ENCODE results near the gene RTRAF. TPM values are rescaled to one million over a fixed set of nuclear protein-coding genes. Genes with fewer than 3 reads are reported as not detected.

The RTRAF gene
- total and polyA plus RNA-seq, 9 of the 15 experiments (the other 6 are each of a cell fraction or from before 2014, with no cell fraction given), result 126 to 204 (median 155) TPM

- H3K9me3 ChIP-seq (replicated peaks; ENCODE audit: control insufficient read depth, insufficient read depth, low read depth, low read length), result no peaks in the 10 kb centered on the region
- H2AFZ ChIP-seq (ENCODE audit: low read depth, low read length), result no peak overlapping the region
- no peak overlapping the region for H3K9ac ChIP-seq (ENCODE audit: insufficient read depth in 1 of 2, low read depth in 2 of 2, low read length in 2 of 2)
- ChIA-PET CTCF (ENCODE audit: low intra/inter-chr PET ratio) (no interaction called here), POLR2A (no interaction called here)
- no peaks in the 10 kb centered on the region for H3K36me3 ChIP-seq (ENCODE audit: control insufficient read depth, insufficient read depth, low read length)
- H3K79me2 ChIP-seq (ENCODE audit: control insufficient read depth, insufficient read depth, low read length), result no peaks in the 10 kb centered on the region
- WGBS (ENCODE audit: insufficient coverage, low coverage, missing lambda C conversion rate), result 2% methylated on average over 4 of the region's 4 CpGs
- no peaks in the 10 kb centered on the region for H3K9me1 ChIP-seq (ENCODE audit: control insufficient read depth, insufficient read depth, low read length)
- no peaks in the 10 kb centered on the region for H3K4me1 ChIP-seq (replicated peaks in 1 of 2; ENCODE audit: control insufficient read depth in 2 of 2, insufficient read depth in 2 of 2, low read length in 2 of 2)
- FAIRE-seq, result no peak
- TF ChIP-seq FUS (optimal IDR thresholded peaks at IDR 0.05; ENCODE audit: low read depth, low read length) (no peak), SMARCC2 (IDR thresholded peaks at IDR 0.05; ENCODE audit: low read depth) (no peak), ZBTB11 (CRISPR knock-in tag; IDR thresholded peaks at IDR 0.05) (no peak), ZNF408 (CRISPR knock-in tag; IDR thresholded peaks at IDR 0.05; ENCODE audit: low read depth) (no peak), E2F3 (CRISPR knock-in tag; IDR thresholded peaks at IDR 0.05) (no peak), CTCF (IDR thresholded peaks at IDR 0.05 in 2 of 3, conservative IDR thresholded peaks at IDR 0.05 in 1 of 3; ENCODE audit: insufficient read depth in 2 of 3, low read depth in 1 of 3, low read length in 3 of 3) (no peak), NFXL1 (CRISPR knock-in tag; IDR thresholded peaks at IDR 0.05) (no peak), HIVEP1 (CRISPR knock-in tag; IDR thresholded peaks at IDR 0.05) (no peak), NRF1 (conservative IDR thresholded peaks at IDR 0.05 in 1 of 2, IDR thresholded peaks at IDR 0.05 in 1 of 2) (no peak), THAP12 (CRISPR knock-in tag; IDR thresholded peaks at IDR 0.05) (no peak)
- BruUV-seq (replicated peaks), result no TSS peak
- H4K20me1 ChIP-seq (replicated peaks; ENCODE audit: control insufficient read depth, insufficient read depth, low read length), result no peaks in the 10 kb centered on the region
- intact Hi-C loops (cut with micrococcal nuclease) (no loop called here), in situ Hi-C loops (cut with MboI) (no loop called here)
- no peak overlapping the region for H3K4me2 ChIP-seq (ENCODE audit: insufficient read depth, low read length)
- peaks cover 0 to 4% of the 10 kb centered on the region in 2 experiments; a peak in 2 of 5 replicates for H3K27me3 ChIP-seq (ENCODE audit: control insufficient read depth in 2 of 2, insufficient read depth in 2 of 2, low read length in 2 of 2)
- H3K4me3 ChIP-seq, result no peak overlapping the region
- DNase-seq (ENCODE audit: extremely low read depth in 1 of 4, low spot score in 3 of 4), result no peak
- H3K27ac ChIP-seq (ENCODE audit: extremely low read depth, low read depth, low read length), result no peak overlapping the region
- no peak for ATAC-seq
Observed at GRCh38 chr14:51963286-51963685, 26.1 kb upstream of the RTRAF start.

Data from K562 (cell line).